Measurements from ENCODE around the gene LTBP3.
A peak's percentile ranks its signal among the peaks of the same experiment; 100 is the strongest.
"Not testable (repeated sequence)": the region's sequence is repeated elsewhere in the genome, so short reads cannot be mapped to it uniquely, and the experiment has no call there.

The LTBP3 gene

GRCh38 chr11:65565624-65566453 lies 7.7 kb upstream of the LTBP3 start:
- DNase-seq (ENCODE audit: low read depth) = no peak
- no peak overlapping the region for H3K4me3 ChIP-seq (ENCODE audit: control insufficient read depth, low read depth, low read length)
- no peak for TF ChIP-seq CTCF (conservative IDR thresholded peaks at IDR 0.05; ENCODE audit: control insufficient read depth, insufficient read depth, low read depth, low read length)

GRCh38 chr11:65564879-65565559 lies 6.9 kb upstream of the LTBP3 start:
- DNase-seq (ENCODE audit: low read depth); H3K4me3 ChIP-seq (ENCODE audit: control insufficient read depth, low read depth, low read length): not testable (repeated sequence)

- peak; percentile 29 for DNase-seq (ENCODE audit: low read depth)
- H3K4me3 ChIP-seq (ENCODE audit: control insufficient read depth, low read depth, low read length) = no peak overlapping the region
- no peak for TF ChIP-seq CTCF (conservative IDR thresholded peaks at IDR 0.05; ENCODE audit: control insufficient read depth, insufficient read depth, low read depth, low read length)
Measured at GRCh38 chr11:65563601-65564000, 5.4 kb upstream of the LTBP3 start.

GRCh38 chr11:65562788-65563187 lies 4.6 kb upstream of the LTBP3 start:
- no peak overlapping the region for H3K4me3 ChIP-seq (ENCODE audit: control insufficient read depth, low read depth, low read length)
- TF ChIP-seq CTCF (conservative IDR thresholded peaks at IDR 0.05; ENCODE audit: control insufficient read depth, insufficient read depth, low read depth, low read length) = no peak
- DNase-seq (ENCODE audit: low read depth) = no peak

- no peak for TF ChIP-seq CTCF (conservative IDR thresholded peaks at IDR 0.05; ENCODE audit: control insufficient read depth, insufficient read depth, low read depth, low read length)
- no peak for DNase-seq (ENCODE audit: low read depth)
- H3K4me3 ChIP-seq (ENCODE audit: control insufficient read depth, low read depth, low read length) = no peak overlapping the region
Measured at GRCh38 chr11:65562020-65562419, 3.9 kb upstream of the LTBP3 start.

- no peak for TF ChIP-seq CTCF (conservative IDR thresholded peaks at IDR 0.05; ENCODE audit: control insufficient read depth, insufficient read depth, low read depth, low read length)
- H3K4me3 ChIP-seq (ENCODE audit: control insufficient read depth, low read depth, low read length) = no peak overlapping the region
Measured at GRCh38 chr11:65560555-65561418, 2.6 kb upstream of the LTBP3 start.

More at GRCh38 chr11:65560555-65561418, 2.6 kb upstream of the LTBP3 start:
- peak; percentile 64 for DNase-seq (ENCODE audit: low read depth)
